ENCODE data around the gene PIK3CB. TPM values are rescaled to one million over a fixed set of nuclear protein-coding genes. Genes with fewer than 3 reads are reported as not detected.
"Not testable (repeated sequence)": the region's sequence is repeated elsewhere in the genome, so short reads cannot be mapped to it uniquely, and the experiment has no call there.

The PIK3CB gene
- total and polyA plus RNA-seq, 11 donors: 6.9 to 38.1 (median 29.4) TPM

GRCh38 chr3:138620431-138620830, 214.3 kb downstream of the PIK3CB start:
- ATAC-seq: no peak
- no peaks in the 10 kb centered on the region for H3K9me3 ChIP-seq
- TF ChIP-seq POLR2A (IDR thresholded peaks at IDR 0.05): no peak
- WGBS, 4 donors: 91 to 93% (median 92%) methylated on average over 4 of the region's 4 CpGs
- H3K27ac ChIP-seq: no peak overlapping the region
- H3K4me3 ChIP-seq: no peak overlapping the region
- no peak for DNase-seq
- intact Hi-C loops (cut with DNase I): no loop called here
- no peaks in the 10 kb centered on the region for H3K27me3 ChIP-seq
- no peaks in the 10 kb centered on the region for H3K4me1 ChIP-seq
- H3K36me3 ChIP-seq: peaks cover 0 to 8% (median 0%) of the 10 kb centered on the region in 9 donors

GRCh38 chr3:138615462-138615861, 219.3 kb downstream of the PIK3CB start:
- intact Hi-C loops (cut with DNase I): loop anchor here in 1 of 10 donors (5.0 to 10.0 kb wide), 2 partner anchors 219 to 383 kb away; partner anchors contain the start of gene PIK3CB
- no peaks in the 10 kb centered on the region for H3K9me3 ChIP-seq
- 84 to 93% (median 89%) methylated on average over 1 of the region's 1 CpG for WGBS, 4 donors

GRCh38 chr3:138609898-138610266, 224.8 kb downstream of the PIK3CB start:
- Histone ChIP-seq H3K27ac (peak overlapping the region in 9 of 12 donors; percentile 89 to 99 (median 96)), H3K9me3 (no peaks in the 10 kb centered on the region), H3K4me3 (peak overlapping the region in 9 of 12 donors; percentile 64 to 94 (median 80)), H3K4me1 (peaks cover 0 to 15% (median 7%) of the 10 kb centered on the region in 12 donors), H3K27me3 (peaks cover 0 to 3% (median 0%) of the 10 kb centered on the region in 9 donors), H3K36me3 (peaks cover 0 to 3% (median 0%) of the 10 kb centered on the region in 9 donors)
- intact Hi-C loops (cut with DNase I): loop anchor here in 4 of 10 donors (2.0 to 10.0 kb wide), 5 partner anchors 15 to 307 kb away; partner anchors contain the start of genes PIK3CB (in 3 of the 4) and CEP70 (in 1 of the 4)
- TF ChIP-seq, protein P1, sequence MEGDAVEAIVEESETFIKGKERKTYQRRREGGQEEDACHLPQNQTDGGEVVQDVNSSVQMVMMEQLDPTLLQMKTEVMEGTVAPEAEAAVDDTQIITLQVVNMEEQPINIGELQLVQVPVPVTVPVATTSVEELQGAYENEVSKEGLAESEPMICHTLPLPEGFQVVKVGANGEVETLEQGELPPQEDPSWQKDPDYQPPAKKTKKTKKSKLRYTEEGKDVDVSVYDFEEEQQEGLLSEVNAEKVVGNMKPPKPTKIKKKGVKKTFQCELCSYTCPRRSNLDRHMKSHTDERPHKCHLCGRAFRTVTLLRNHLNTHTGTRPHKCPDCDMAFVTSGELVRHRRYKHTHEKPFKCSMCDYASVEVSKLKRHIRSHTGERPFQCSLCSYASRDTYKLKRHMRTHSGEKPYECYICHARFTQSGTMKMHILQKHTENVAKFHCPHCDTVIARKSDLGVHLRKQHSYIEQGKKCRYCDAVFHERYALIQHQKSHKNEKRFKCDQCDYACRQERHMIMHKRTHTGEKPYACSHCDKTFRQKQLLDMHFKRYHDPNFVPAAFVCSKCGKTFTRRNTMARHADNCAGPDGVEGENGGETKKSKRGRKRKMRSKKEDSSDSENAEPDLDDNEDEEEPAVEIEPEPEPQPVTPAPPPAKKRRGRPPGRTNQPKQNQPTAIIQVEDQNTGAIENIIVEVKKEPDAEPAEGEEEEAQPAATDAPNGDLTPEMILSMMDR (IDR thresholded peaks at IDR 0.05): no peak
- TF ChIP-seq POLR2A (IDR thresholded peaks at IDR 0.05): no peak
- 62 to 82% (median 76%) methylated on average over 6 of the region's 6 CpGs for WGBS, 4 donors
- ATAC-seq: no peak
- no peak for DNase-seq

More at GRCh38 chr3:138615462-138615861, 219.3 kb downstream of the PIK3CB start:
- no peak overlapping the region for H3K4me3 ChIP-seq
- TF ChIP-seq, protein P1 (IDR thresholded peaks at IDR 0.05): no peak
- TF ChIP-seq POLR2A (IDR thresholded peaks at IDR 0.05): no peak
- peaks cover 0 to 5% (median 0%) of the 10 kb centered on the region in 12 donors for H3K4me1 ChIP-seq
- ATAC-seq: no peak
- H3K27me3 ChIP-seq: no peaks in the 10 kb centered on the region
- peaks cover 0 to 3% (median 0%) of the 10 kb centered on the region in 9 donors for H3K36me3 ChIP-seq
- no peak for DNase-seq
- no peak overlapping the region for H3K27ac ChIP-seq

- Histone ChIP-seq H3K4me1 (peaks cover 0 to 15% (median 7%) of the 10 kb centered on the region in 12 donors), H3K4me3 (peak within 1 kb of the TSS; percentile 64 to 94 (median 84)), H3K36me3 (peaks cover 0 to 3% (median 0%) of the 10 kb centered on the region in 9 donors), H3K27ac (peak within 1 kb of the TSS; percentile 89 to 99 (median 96)), H3K27me3 (peaks cover 0 to 3% (median 0%) of the 10 kb centered on the region in 9 donors), H3K9me3 (no peaks in the 10 kb centered on the region)
- intact Hi-C loops (cut with DNase I): loop anchor here in 3 of 10 donors (2.0 to 10.0 kb wide), 3 partner anchors 14 to 226 kb away; partner anchors contain the start of genes PIK3CB (in 2 of the 3) and CEP70 (in 1 of the 3)
- ATAC-seq (peak; percentile 65 to 88 (median 86)), DNase-seq (peak; percentile 60 to 86 (median 71))
- 2 to 5% (median 3%) methylated on average over 21 to 68 of the region's 68 CpGs for WGBS, 4 donors
- TF ChIP-seq, protein P1 (IDR thresholded peaks at IDR 0.05): no peak
- no peak for TF ChIP-seq POLR2A (IDR thresholded peaks at IDR 0.05)
These were observed 226.2 kb downstream of the PIK3CB start, which contains the start of gene FAIM for GRCh38 chr3:138608322-138609135. Gene FAIM, plus strand, starts transcription at chr3:138608771. Its CDS starts 10,956 bp downstream, at chr3:138619727.

DNA sequence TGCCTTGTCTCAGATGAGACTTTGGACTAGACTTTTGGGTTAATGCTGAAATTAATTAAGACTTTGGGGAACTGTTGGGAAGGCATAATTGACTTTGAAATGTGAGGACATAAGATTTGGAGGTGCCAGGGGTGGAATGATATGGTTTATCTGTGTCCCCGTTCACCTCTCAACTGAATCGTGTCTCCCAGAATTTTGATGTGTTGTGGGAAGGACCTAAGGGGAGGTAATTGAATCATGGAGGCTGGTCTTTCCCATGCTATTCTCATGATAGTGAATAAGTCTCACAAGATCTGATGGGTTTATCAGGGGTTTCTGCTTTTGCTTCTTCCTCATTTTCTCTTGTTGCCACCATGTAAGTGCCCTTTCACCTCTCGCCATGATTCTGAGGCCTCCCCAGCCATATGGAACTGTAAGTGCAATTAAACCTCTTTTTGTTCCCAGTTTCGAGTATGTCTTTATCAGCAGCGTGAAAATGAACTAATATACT, 230.6 kb downstream of the PIK3CB start:
- ATAC-seq: not testable (repeated sequence)
- intact Hi-C loops (cut with DNase I): loop anchor here in 1 of 10 donors (10.0 kb wide), 1 partner anchor 231 kb away; the partner anchor contains the start of gene PIK3CB

More for the DNA sequence above, 230.6 kb downstream of the PIK3CB start:
- not testable (repeated sequence) for DNase-seq, H3K27ac ChIP-seq, H3K27me3 ChIP-seq, H3K9me3 ChIP-seq, H3K4me1 ChIP-seq, H3K36me3 ChIP-seq, H3K4me3 ChIP-seq
- 92 to 95% (median 94%) methylated on average over 5 of the region's 5 CpGs for WGBS, 4 donors

Measured in heart left ventricle (tissue), 16 donors.